Psoas muscle (tissue), 8 donors: ENCODE results near the gene WWTR1. TPM values are rescaled to one million over a fixed set of nuclear protein-coding genes. Genes with fewer than 3 reads are reported as not detected.
A peak's percentile ranks its signal among the peaks of the same experiment; 100 is the strongest.

Source experiments
- ATAC-seq, 4 donors: fragments of 200-7000 bp; cut with Tn5 transposase; one replicate each; pipeline ENCODE4 v1.9.1; 2020; ENCODE audit warnings: moderate library complexity in 3 of 4, mild to moderate bottlenecking in 2 of 4
- DNase-seq, 2 donors: peaks; one replicate each; pipeline ENCODE4 v3.0.0-alpha.2; 2020
- H3K27ac ChIP-seq: fragments of 200-600 bp; one replicate; pipeline ENCODE4 v1.8.0; 2022
- H3K27me3 ChIP-seq, 3 donors: fragments of 200-600 bp in 1 of 3; one replicate each; pipeline versions ENCODE4 v1.6.1 to v1.8.0; 2013 to 2022; ENCODE audit warnings: low read length in 2 of 3, mild to moderate bottlenecking in 2 of 3, moderate library complexity in 1 of 3; ENCODE audit not compliant: insufficient read depth in 3 of 3
- H3K36me3 ChIP-seq, 2 donors: fragments of 200-600 bp in 1 of 2; one replicate each; pipeline versions ENCODE4 v1.6.1 to v1.8.0; 2013 to 2022; ENCODE audit warnings: low read depth in 1 of 2, mild to moderate bottlenecking in 1 of 2, moderate library complexity in 1 of 2; ENCODE audit not compliant: insufficient read depth in 1 of 2
- H3K4me1 ChIP-seq: fragments of 200-600 bp; one replicate; pipeline ENCODE4 v1.8.0; 2022
- H3K4me3 ChIP-seq: fragments of 200-600 bp; one replicate; pipeline ENCODE4 v1.8.0; 2022; ENCODE audit warnings: mild to moderate bottlenecking
- H3K9me3 ChIP-seq: fragments of 200-600 bp; one replicate; pipeline ENCODE4 v1.8.0; 2022
- WGBS, 3 donors: extraction: QIAGEN DNeasy Blood & Tissue Kit; methylation state at CpG; one replicate each; pipeline versions ENCODE4 v1.1.6 to v1.1.7; 2013; 5-methylcytosine and 5-hydroxymethylcytosine counted together
- intact Hi-C, 2 donors: fragments of 100-400 bp; cut with DNase I; formaldehyde crosslinking; loops; one replicate each; pipeline versions ENCODE4 v1.11.0 to v1.14.2; 2022
- polyA plus RNA-seq, 3 donors: library from polyadenylated mRNA; stranded (reverse); fragments of 200-250 nt; gene quantifications; one replicate each; pipeline ENCODE4 v1.2.3, GENCODE V29; 2013
- total RNA-seq, 4 donors: library from RNA; stranded (reverse); fragmentation: NEBNext Ultra II Directional in 2 of 4; extraction: Animal tissue kit (Norgen Biotek cat#: 25700) in 2 of 4; gene quantifications; one replicate each; pipeline versions ENCODE4 v1.2.1 to v1.2.4, GENCODE V29; 2021 to 2023
- TF ChIP-seq, protein P1 (sequence below): fragments of 200-600 bp; IDR thresholded peaks from one replicate; pipeline ENCODE4 v1.8.0; 2022; ENCODE audit warnings: antibody characterized with exemption
- donor health status: healthy with polysubstance abuse.
- donor health status: DM: no; HTN: no; CAD: no; lungs with moderate emphysema.
- donor health status: Bipolar disorder and iron deficiency.
- donor health status: healthy.
- donor health status: DM: yes; HTN: yes; CAD: no.
- donor health status: DM: no; HTN: no; CAD: no.
- donor health status: DM: no; HTN: no; CAD: no.
- donor health status: DM: yes; HTN: yes; CAD: no.

The WWTR1 gene
- total and polyA plus RNA-seq, 7 donors, result 6.7 to 53.5 (median 24.7) TPM

DNA sequence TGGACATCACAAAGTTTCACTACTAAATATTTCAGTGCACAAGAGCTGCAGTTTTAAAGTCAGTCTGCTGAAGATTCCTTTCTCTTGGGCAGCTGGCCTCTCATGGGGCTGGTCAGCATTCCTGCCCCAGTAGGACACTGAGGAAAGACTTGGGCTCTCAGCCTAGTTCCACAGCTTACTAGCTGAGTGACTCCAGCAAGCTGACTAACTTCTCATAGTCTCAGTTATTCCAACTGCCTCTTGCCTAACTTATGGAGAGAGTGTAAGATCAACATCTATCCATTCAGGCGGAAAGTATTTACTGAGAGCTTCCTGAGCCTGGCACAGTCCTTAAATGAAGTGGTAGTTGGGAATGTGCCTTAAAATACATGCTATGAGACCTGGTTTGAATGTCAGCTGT, 156.3 kb downstream of the WWTR1 start:
- no peak overlapping the region for H3K4me3 ChIP-seq
- no peaks in the 10 kb centered on the region for H3K27me3 ChIP-seq
- 87 to 90% (median 89%) methylated on average over 1 of the region's 1 CpG for WGBS, 3 donors
- TF ChIP-seq, protein P1, sequence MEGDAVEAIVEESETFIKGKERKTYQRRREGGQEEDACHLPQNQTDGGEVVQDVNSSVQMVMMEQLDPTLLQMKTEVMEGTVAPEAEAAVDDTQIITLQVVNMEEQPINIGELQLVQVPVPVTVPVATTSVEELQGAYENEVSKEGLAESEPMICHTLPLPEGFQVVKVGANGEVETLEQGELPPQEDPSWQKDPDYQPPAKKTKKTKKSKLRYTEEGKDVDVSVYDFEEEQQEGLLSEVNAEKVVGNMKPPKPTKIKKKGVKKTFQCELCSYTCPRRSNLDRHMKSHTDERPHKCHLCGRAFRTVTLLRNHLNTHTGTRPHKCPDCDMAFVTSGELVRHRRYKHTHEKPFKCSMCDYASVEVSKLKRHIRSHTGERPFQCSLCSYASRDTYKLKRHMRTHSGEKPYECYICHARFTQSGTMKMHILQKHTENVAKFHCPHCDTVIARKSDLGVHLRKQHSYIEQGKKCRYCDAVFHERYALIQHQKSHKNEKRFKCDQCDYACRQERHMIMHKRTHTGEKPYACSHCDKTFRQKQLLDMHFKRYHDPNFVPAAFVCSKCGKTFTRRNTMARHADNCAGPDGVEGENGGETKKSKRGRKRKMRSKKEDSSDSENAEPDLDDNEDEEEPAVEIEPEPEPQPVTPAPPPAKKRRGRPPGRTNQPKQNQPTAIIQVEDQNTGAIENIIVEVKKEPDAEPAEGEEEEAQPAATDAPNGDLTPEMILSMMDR, result no peak
- peak overlapping the region; percentile 52 for H3K27ac ChIP-seq
- DNase-seq (no peak), ATAC-seq (peak in 3 of 4 donors; percentile 44 to 93 (median 77))
- no peaks in the 10 kb centered on the region for H3K9me3 ChIP-seq
- intact Hi-C loops, result no loop called here
- no peaks in the 10 kb centered on the region for H3K36me3 ChIP-seq
- H3K4me1 ChIP-seq, result peaks cover 1% of the 10 kb centered on the region

DNA sequence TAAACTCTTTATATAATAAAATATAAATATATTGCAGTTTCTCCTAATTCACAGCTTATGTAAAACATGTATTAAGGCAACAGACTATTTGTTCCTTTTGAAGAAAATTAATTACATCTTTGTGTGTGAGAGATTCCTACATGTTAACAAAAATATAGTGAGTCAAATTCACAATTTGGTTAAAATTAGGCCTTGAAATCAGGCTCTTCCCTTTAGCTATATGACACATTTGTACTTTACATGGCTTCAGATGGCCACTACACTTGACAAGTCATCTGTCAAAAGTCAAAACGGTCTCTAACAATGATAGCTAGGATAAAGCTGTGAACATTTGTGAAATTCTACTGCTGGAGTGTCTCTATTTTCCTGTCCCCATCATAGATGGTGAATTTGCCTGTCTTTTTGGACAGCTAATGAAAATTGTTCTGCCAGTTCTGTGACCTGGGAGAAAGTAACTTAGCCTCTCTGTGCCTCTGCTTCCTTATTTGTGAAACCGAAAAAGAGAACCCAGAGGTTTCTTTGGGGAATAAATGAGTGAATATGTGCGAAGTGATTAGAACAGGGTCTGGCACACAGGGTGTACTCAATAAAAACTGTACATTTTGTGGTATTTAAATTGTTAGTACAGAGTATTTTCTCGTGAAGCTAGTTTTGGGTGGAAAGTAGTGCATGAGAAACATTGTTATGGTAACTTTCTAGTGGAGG, 159.7 kb downstream of the WWTR1 start:
- intact Hi-C loops, result loop anchor here in 1 of 2 donors (5.0 kb wide), 1 partner anchor 274 kb away; no protein-coding TSS in a partner anchor
- Histone ChIP-seq H3K36me3 (no peaks in the 10 kb centered on the region), H3K9me3 (no peaks in the 10 kb centered on the region), H3K4me3 (no peak overlapping the region), H3K27me3 (no peaks in the 10 kb centered on the region), H3K4me1 (no peaks in the 10 kb centered on the region), H3K27ac (no peak overlapping the region)
- 60 to 75% (median 63%) methylated on average over 4 of the region's 4 CpGs for WGBS, 3 donors
- TF ChIP-seq, protein P1, result no peak
- DNase-seq, result no peak
- ATAC-seq, result no peak

DNA sequence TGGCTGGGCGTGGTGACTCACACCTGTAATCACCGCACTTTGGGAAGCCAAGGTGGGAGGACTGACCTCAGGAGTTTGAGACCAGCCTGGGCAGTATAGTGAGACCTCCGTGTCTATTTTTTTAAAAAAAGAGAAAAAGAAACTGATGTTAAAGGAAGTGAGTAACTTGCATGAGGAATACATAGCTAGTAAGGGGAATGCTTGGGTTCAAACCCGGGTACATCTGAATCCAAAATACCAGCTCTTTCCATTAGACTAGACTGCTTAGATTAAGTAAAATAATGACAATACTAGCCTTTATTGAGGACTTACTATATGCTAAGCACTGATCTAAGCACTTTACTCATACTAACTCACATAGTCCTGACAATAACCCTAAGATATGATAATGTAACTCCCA, 160.9 kb downstream of the WWTR1 start:
- 94 to 97% (median 94%) methylated on average over 4 of the region's 4 CpGs for WGBS, 3 donors
- Histone ChIP-seq H3K4me3 (no peak overlapping the region), H3K27me3 (no peaks in the 10 kb centered on the region), H3K4me1 (no peaks in the 10 kb centered on the region), H3K36me3 (no peaks in the 10 kb centered on the region), H3K9me3 (no peaks in the 10 kb centered on the region), H3K27ac (no peak overlapping the region)
- intact Hi-C loops, result loop anchor here in 1 of 2 donors (5.0 kb wide), 1 partner anchor 275 kb away; no protein-coding TSS in a partner anchor
- ATAC-seq (no peak), DNase-seq (no peak)
- TF ChIP-seq, protein P1, result no peak

DNA sequence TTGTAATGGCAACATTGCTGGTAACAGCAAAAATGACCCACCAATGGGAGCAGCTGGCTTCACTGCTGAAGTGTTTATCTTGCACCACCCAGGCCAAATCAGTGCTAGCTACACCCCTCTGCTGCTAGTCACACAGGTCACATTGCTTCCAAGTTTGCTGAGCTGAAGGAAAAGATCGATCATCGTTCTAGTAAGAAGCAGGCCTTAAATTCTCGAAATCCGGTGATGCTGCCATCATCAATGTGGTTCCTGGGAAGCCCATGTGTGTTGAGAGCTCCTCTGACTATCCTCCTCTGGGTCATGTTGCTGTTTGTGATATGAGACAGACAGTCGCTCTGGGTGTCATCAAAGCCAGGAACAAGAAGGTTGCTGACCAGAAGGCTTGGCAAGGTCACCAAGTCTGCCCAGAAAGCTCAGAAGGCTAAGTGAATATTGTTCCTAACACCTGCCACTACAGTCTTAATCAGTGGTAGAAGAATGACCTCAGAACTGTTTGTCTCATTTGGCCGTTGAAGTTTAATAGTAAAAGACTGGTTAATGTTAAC, 162.2 kb downstream of the WWTR1 start:
- intact Hi-C loops, result loop anchor here in 1 of 2 donors (5.0 kb wide), 1 partner anchor 277 kb away; no protein-coding TSS in a partner anchor
- peak in 3 of 4 donors; percentile 31 to 62 (median 34) for ATAC-seq
- 72 to 92% (median 73%) methylated on average over 6 of the region's 6 CpGs for WGBS, 3 donors

More for the DNA sequence above, 162.2 kb downstream of the WWTR1 start:
- DNase-seq, result no peak
- no peaks in the 10 kb centered on the region for H3K27me3 ChIP-seq
- H3K36me3 ChIP-seq, result no peaks in the 10 kb centered on the region
- no peaks in the 10 kb centered on the region for H3K4me1 ChIP-seq
- no peak overlapping the region for H3K27ac ChIP-seq
- TF ChIP-seq, protein P1, result no peak
- H3K9me3 ChIP-seq, result peaks cover 1% of the 10 kb centered on the region
- H3K4me3 ChIP-seq, result no peak overlapping the region
